ENCODE data around the gene SLC35F2.

The SLC35F2 gene

GRCh38 chr11:107741044-107741823, 117.4 kb downstream of the SLC35F2 start:
- DNase-seq (ENCODE audit: low read depth in 2 of 2, low spot score in 1 of 2) = no peak

All from stimulated activated CD8-positive, alpha-beta memory T cell treated with anti-CD3 and anti-CD28 coated beads, Interleukin-4, amount 100 ng/mL, for 1 hour (primary cell).